HG03039 (cell line): ENCODE measurements around the gene MRFAP1.

Source experiments
- ATAC-seq: cut with Tn5 transposase; IDR thresholded peaks from one replicate; pipeline ENCODE4 v1.9.1; 2021; ENCODE audit warnings: mild to moderate bottlenecking, moderate library complexity; ENCODE audit not compliant: unreplicated experiment

The MRFAP1 gene

DNA sequence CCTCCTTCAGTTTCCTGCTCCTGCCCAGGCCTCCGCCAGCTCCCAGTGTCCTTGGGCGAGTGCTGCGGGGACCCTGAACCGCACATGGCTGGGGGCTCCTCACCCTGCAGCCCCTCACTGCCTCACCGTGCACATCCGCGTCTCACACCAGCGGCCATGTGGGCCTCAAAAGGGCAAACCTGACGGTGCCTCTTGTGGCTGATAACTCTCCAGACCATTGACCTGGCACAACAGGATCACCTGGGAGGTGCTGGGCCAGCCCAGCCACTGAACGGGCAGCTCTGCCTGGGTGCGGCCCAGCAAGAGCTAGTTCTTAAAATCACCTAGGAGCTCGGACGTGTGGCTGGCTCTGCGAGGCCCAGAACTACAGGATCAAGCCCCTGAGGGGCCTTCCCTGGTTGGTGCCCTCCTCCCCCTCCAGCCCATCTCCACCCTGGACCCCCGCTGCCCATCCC lies 49.0 kb downstream of the MRFAP1 start:
- no peak for ATAC-seq
